Tibial nerve (tissue), 3 donors: ENCODE data around the gene ITGA11.

Experiments used
- CTCF ChIP-seq, 5 experiments: fragments of 200-600 bp in 3 of 5; fragments of 450-650 bp in 2 of 5; sonication (generic) in 3 of 5; IDR thresholded peaks; one replicate each; pipeline ENCODE4 v1.5.1; 2016 to 2019; ENCODE audit warnings: antibody characterized with exemption in 5 of 5, mild to moderate bottlenecking in 3 of 5, moderate library complexity in 2 of 5
- POLR2A ChIP-seq, 2 donors: fragments of 450-650 bp; IDR thresholded peaks; one replicate each; pipeline ENCODE4 v1.6.1; 2017; ENCODE audit warnings: antibody characterized with exemption in 2 of 2, mild to moderate bottlenecking in 2 of 2, moderate library complexity in 2 of 2

GRCh38 chr15:68385240-68385561 lies 46.8 kb downstream of the ITGA11 start:
- TF ChIP-seq CTCF (IDR thresholded peaks at IDR 0.05) = no peak
- no peak for TF ChIP-seq POLR2A (IDR thresholded peaks at IDR 0.05)
